GM23248 (cell line): ENCODE measurements around the gene AGRN. TPM values are rescaled to one million over a fixed set of nuclear protein-coding genes. Genes with fewer than 3 reads are reported as not detected.
A peak's percentile ranks its signal among the peaks of the same experiment; 100 is the strongest.

Experiments
- DNase-seq: peaks from one replicate; pipeline ENCODE4 v3.0.0-alpha.2; 2015
- H2AFZ ChIP-seq: fragments of 200-600 bp; sonication (generic); 2 replicates; pipeline ENCODE4 v1.6.1; 2016; ENCODE audit warnings: antibody characterized with exemption
- H3F3A ChIP-seq: fragments of 200-600 bp; sonication (generic); 2 replicates; pipeline ENCODE4 v1.6.1; 2016; ENCODE audit warnings: mild to moderate bottlenecking, antibody characterized with exemption, mixed run types; ENCODE audit not compliant: insufficient read depth
- H3K27ac ChIP-seq: fragments of 200-600 bp; sonication (generic); 2 replicates; pipeline ENCODE4 v1.5.1; 2016; ENCODE audit warnings: mild to moderate bottlenecking
- H3K27me3 ChIP-seq: fragments of 200-600 bp; sonication (generic); replicated peaks from 2 replicates; pipeline ENCODE4 v1.6.1; 2016; ENCODE audit warnings: mild to moderate bottlenecking; ENCODE audit not compliant: insufficient read depth
- H3K36me3 ChIP-seq: fragments of 200-600 bp; sonication (generic); 2 replicates; pipeline ENCODE4 v1.6.1; 2016; ENCODE audit warnings: low read depth, mild to moderate bottlenecking
- H3K4me1 ChIP-seq: fragments of 200-600 bp; sonication (generic); 2 replicates; pipeline ENCODE4 v1.6.1; 2016; ENCODE audit warnings: mild to moderate bottlenecking; ENCODE audit not compliant: insufficient read depth
- H3K4me2 ChIP-seq: fragments of 200-600 bp; sonication (generic); one replicate; pipeline ENCODE4 v1.6.1; 2016; ENCODE audit warnings: mild to moderate bottlenecking; ENCODE audit not compliant: unreplicated experiment
- H3K4me3 ChIP-seq: fragments of 200-600 bp; sonication (generic); 2 replicates; pipeline ENCODE4 v1.5.1; 2016; ENCODE audit warnings: mild to moderate bottlenecking
- H3K79me2 ChIP-seq: fragments of 200-600 bp; sonication (generic); 2 replicates; pipeline ENCODE4 v1.6.1; 2016; ENCODE audit warnings: mild to moderate bottlenecking; ENCODE audit not compliant: insufficient read depth
- H3K9ac ChIP-seq: fragments of 200-600 bp; sonication (generic); 2 replicates; pipeline ENCODE4 v1.6.1; 2016; ENCODE audit warnings: mild to moderate bottlenecking
- H3K9me2 ChIP-seq: fragments of 200-600 bp; sonication (generic); 2 replicates; pipeline ENCODE4 v1.6.1; 2016; ENCODE audit warnings: mixed run types, mild to moderate bottlenecking, moderate library complexity; ENCODE audit not compliant: insufficient read depth
- H3K9me3 ChIP-seq: fragments of 200-600 bp; sonication (generic); one replicate; pipeline ENCODE4 v1.6.1; 2017; ENCODE audit warnings: low read depth
- H4K20me1 ChIP-seq: fragments of 200-600 bp; sonication (generic); 2 replicates; pipeline ENCODE4 v1.6.0; 2016; ENCODE audit not compliant: insufficient read depth
- EZH2 ChIP-seq: fragments of 200-600 bp; sonication (generic); IDR thresholded peaks from 2 replicates; pipeline ENCODE4 v1.6.1; 2018; ENCODE audit warnings: antibody characterized with exemption, mild to moderate bottlenecking; ENCODE audit not compliant: insufficient read depth, poor library complexity, severe bottlenecking
- EZH2phosphoT487 ChIP-seq: fragments of 200-600 bp; sonication (generic); IDR thresholded peaks from 2 replicates; pipeline ENCODE4 v1.6.1; 2018; ENCODE audit warnings: antibody characterized with exemption, moderate library complexity, mild to moderate bottlenecking, low read depth; ENCODE audit not compliant: insufficient read depth
- WGBS, 2 experiments: methylation state at CpG; one replicate each; pipeline ENCODE4 v1.1.6; 2015 to 2017; ENCODE audit warnings: low lambda C conversion rate in 2 of 2, low coverage in 1 of 2; ENCODE audit errors: missing lambda C conversion rate in 2 of 2; 5-methylcytosine and 5-hydroxymethylcytosine counted together
- in situ Hi-C: fragments of 300-500 bp; cut with MboI; formaldehyde crosslinking; loops from 2 replicates; pipeline ENCODE4 v1.15.0; 2020
- polyA plus RNA-seq: library from polyadenylated mRNA; unstranded; fragments of >200 nt; fragmentation: Nextera tagmentation; extraction: Ambion mirVana; gene quantifications from 2 replicates; pipeline ENCODE4 v1.2.1, GENCODE V29; 2016
- total RNA-seq: library from RNA; depleted of rRNA; stranded (reverse); fragments of >200 nt; shearing (Covaris generic); gene quantifications from 2 replicates; pipeline ENCODE4 v1.2.3, GENCODE V29; 2014

Gene AGRN
- total and polyA plus RNA-seq, 2 experiments from 2014 or later: 1.4 to 43.2 TPM

DNA sequence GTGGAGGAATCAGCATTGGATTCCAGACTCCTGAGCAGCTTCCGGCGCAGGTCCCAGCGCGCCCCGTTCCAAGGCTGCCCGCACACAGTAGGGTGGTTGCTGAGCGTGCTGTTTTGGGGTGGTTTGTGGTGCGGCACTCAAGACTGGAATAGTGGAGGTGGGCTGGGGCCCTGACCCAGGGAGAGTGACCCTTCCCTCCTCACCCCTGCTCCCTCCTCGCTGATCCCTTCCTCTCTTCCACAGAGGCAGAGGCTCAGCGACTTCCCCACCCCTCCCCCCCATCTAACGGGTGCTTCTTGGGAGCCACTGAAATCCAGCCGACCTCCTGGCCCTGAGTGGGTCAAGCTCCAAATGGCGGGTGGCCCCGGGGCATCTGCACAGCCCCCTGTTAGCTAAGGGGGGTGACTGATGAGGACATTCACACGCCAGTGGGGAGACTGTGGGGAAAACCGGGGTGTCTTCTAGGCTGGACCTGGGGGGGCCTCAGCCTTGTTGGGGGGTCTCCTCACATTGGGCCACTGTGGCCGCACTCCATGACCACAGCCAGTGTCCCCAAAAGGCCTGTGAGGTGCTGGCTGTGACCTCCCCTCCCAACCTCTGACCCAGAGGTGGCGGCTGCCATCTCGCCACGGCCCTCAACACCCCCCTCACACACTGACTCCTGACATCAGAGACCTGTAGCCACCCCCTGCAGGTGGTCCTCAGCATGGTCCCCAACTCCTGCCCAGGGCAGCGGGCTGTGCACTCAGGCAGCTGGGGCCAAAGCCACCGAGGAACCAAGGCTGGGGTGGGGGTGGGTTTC is 16.1 kb upstream of the AGRN start:
- no peak for DNase-seq

DNA sequence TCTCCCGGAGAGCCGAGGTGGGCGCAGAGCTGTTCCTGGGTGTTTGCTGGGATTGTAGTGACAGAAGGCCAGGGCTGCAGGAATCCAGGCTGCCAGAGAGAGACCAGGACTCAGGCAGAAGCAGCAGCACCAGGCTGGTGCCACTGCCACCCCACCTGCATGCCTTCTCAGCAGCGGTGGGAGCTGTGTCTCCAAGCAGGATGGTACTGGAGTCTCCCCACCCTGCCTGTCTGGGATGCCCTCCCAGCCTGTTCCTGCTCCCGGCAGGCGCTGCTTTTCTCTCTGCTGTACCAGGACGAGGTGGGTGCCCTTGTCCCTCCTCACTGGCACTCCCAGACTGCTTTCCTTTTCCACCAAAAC is 15.5 kb upstream of the AGRN start:
- H3K4me3 ChIP-seq: no peak overlapping the region
- H3K27me3 ChIP-seq: no peaks in the 10 kb centered on the region
- no peak overlapping the region for H2AFZ ChIP-seq
- no peak overlapping the region for H3K9ac ChIP-seq
- no peak overlapping the region for H3K27ac ChIP-seq
- H3K4me1 ChIP-seq: no peaks in the 10 kb centered on the region; the same call in 1 of the 2 replicates
- in situ Hi-C loops: no loop called here
- no peaks in the 10 kb centered on the region for H3K9me2 ChIP-seq
- no peaks in the 10 kb centered on the region for H3K79me2 ChIP-seq
- WGBS, 2 experiments: 44 to 47% methylated on average over 7 of the region's 7 CpGs
- H3F3A ChIP-seq: no peaks in the 10 kb centered on the region
- H3K4me2 ChIP-seq: no peak overlapping the region
- no peaks in the 10 kb centered on the region for H3K9me3 ChIP-seq
- H4K20me1 ChIP-seq: no peaks in the 10 kb centered on the region
- no peak for DNase-seq
- no peak for TF ChIP-seq EZH2
- no peak for TF ChIP-seq EZH2phosphoT487
- H3K36me3 ChIP-seq: no peaks in the 10 kb centered on the region

More for the DNA sequence above, 16.1 kb upstream of the AGRN start:
- H3K27me3 ChIP-seq: no peaks in the 10 kb centered on the region
- no peak overlapping the region for H3K27ac ChIP-seq
- no peaks in the 10 kb centered on the region for H3K9me2 ChIP-seq
- H4K20me1 ChIP-seq: no peaks in the 10 kb centered on the region
- no peaks in the 10 kb centered on the region for H3F3A ChIP-seq
- H3K79me2 ChIP-seq: no peaks in the 10 kb centered on the region
- H3K9ac ChIP-seq: no peak overlapping the region
- no peak overlapping the region for H3K4me2 ChIP-seq
- WGBS, 2 experiments: 80 to 85% methylated on average over 20 to 22 of the region's 22 CpGs
- no peaks in the 10 kb centered on the region; the same call in 1 of the 2 replicates for H3K4me1 ChIP-seq
- H3K36me3 ChIP-seq: no peaks in the 10 kb centered on the region
- no peaks in the 10 kb centered on the region for H3K9me3 ChIP-seq
- in situ Hi-C loops: no loop called here
- no peak overlapping the region for H3K4me3 ChIP-seq
- no peak overlapping the region for H2AFZ ChIP-seq
- no peak for TF ChIP-seq EZH2
- TF ChIP-seq EZH2phosphoT487: no peak

DNA sequence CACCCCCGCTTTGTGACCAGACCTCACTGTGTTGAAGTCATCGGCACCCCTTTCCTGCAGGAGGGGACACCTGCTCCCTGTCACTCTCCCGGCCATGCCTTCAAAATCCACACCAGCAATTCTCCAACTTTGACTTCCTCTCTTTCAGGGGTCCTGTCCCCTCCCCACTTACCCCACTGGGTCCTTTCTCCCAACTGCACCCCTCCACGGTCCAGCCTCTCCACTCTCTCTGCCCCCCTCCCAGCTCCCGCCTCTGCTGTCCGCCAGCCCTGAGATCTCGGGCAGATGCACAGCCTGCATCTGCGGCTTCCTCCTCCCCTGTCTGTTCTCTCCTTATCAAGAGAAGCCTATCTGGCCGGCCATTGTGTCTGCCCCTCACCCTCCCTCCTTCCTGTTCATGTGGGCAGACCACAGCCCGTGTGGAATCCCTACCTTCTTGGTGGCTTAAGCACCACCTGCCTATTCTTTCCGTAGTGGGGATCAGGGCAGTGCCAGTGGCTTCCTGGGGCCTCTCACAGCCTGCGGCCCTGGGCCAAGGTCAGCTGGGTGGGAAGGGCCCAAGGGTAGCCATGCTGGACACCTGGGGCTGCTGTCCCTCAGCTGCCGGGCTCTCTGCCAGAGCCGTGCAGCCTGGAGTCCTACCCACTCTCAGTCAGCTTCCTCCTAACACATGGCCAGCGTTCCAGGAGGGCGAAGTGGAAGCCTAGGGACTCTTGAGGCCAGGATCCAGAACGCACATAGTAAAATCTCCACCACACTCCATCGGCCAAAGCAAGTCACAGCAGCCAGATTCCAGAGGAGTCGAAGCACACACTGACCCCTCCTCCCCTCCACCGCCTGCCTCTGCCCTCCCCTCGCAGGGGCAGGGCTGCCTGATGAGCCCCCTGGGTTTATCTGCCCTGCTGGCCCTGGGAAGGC is 14.9 kb upstream of the AGRN start:
- WGBS, 2 experiments: 28% methylated on average over 21 of the region's 21 CpGs

DNA sequence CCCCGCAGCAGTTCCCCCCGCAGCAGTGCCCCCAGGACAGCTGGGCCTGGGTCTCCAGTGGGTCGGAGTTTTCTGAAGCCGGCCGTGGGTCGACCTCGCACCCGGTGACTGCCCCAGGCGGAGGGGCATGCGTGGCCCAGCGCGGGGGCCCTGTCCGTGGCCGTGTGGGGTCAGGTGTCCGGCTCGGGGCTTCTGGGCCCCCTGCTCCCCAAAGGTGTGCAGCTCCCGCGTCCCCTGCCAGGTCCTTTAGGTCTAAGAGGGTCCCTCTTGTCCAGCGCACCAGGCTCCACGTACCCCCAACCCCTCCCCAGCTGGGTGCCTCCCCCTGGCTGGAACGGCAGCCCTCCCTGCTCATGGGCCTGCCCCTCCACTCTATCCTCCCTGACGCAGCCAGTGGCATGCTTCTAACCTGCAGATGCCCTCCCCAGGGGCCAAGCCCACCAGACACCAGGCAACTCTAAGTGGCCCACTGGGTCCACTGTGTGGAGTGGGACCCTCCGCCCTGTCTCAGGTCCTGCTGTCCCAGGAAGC is 14.1 kb upstream of the AGRN start:
- no peaks in the 10 kb centered on the region; the same call in 1 of the 2 replicates for H3K4me1 ChIP-seq
- H3K9ac ChIP-seq: no peak overlapping the region
- H2AFZ ChIP-seq: no peak overlapping the region
- H3K9me3 ChIP-seq: no peaks in the 10 kb centered on the region
- H3K9me2 ChIP-seq: no peaks in the 10 kb centered on the region
- H4K20me1 ChIP-seq: no peaks in the 10 kb centered on the region
- H3K36me3 ChIP-seq: no peaks in the 10 kb centered on the region
- H3K4me3 ChIP-seq: no peak overlapping the region
- 76% methylated on average over 3 to 14 of the region's 23 CpGs for WGBS, 2 experiments
- no peak for DNase-seq
- H3K27me3 ChIP-seq: no peaks in the 10 kb centered on the region
- no peaks in the 10 kb centered on the region for H3K79me2 ChIP-seq
- in situ Hi-C loops: no loop called here
- TF ChIP-seq EZH2 (no peak), EZH2phosphoT487 (no peak)
- no peak overlapping the region for H3K27ac ChIP-seq
- H3F3A ChIP-seq: no peaks in the 10 kb centered on the region
- H3K4me2 ChIP-seq: no peak overlapping the region

More for the DNA sequence above, 14.9 kb upstream of the AGRN start:
- H3K27me3 ChIP-seq: no peaks in the 10 kb centered on the region
- H4K20me1 ChIP-seq: no peaks in the 10 kb centered on the region
- H3K4me2 ChIP-seq: no peak overlapping the region
- no peak overlapping the region for H3K4me3 ChIP-seq
- no peaks in the 10 kb centered on the region for H3K9me3 ChIP-seq
- in situ Hi-C loops: no loop called here
- no peaks in the 10 kb centered on the region for H3F3A ChIP-seq
- H3K79me2 ChIP-seq: no peaks in the 10 kb centered on the region
- H3K9me2 ChIP-seq: no peaks in the 10 kb centered on the region
- no peaks in the 10 kb centered on the region for H3K36me3 ChIP-seq
- H3K27ac ChIP-seq: no peak overlapping the region
- DNase-seq: peak; percentile 62
- H2AFZ ChIP-seq: no peak overlapping the region
- H3K4me1 ChIP-seq: no peaks in the 10 kb centered on the region; the same call in 1 of the 2 replicates
- TF ChIP-seq EZH2: no peak
- TF ChIP-seq EZH2phosphoT487: no peak
- no peak overlapping the region for H3K9ac ChIP-seq
